ENCODE data around the gene GRID2. TPM values are rescaled to one million over a fixed set of nuclear protein-coding genes. Genes with fewer than 3 reads are reported as not detected.

Gene GRID2
- total RNA-seq, 2 experiments from 2014 or later: not detected

- ChIA-PET CTCF (no interaction called here), POLR2A (no interaction called here)
- no peaks in the 10 kb centered on the region for H3K36me3 Mint-ChIP-seq (ENCODE audit: low read depth)
- no peak for DNase-seq
- peaks cover 1% of the 10 kb centered on the region for H3K9me3 Mint-ChIP-seq (ENCODE audit: low read depth)
- intact Hi-C loops (cut with DNase I, micrococcal nuclease): no loop called here
- H3K4me1 Mint-ChIP-seq: no peaks in the 10 kb centered on the region
- H3K27ac Mint-ChIP-seq: no peak overlapping the region
- no peaks in the 10 kb centered on the region for H3K27me3 Mint-ChIP-seq
- no peak for ATAC-seq
- no peak overlapping the region for H3K4me3 Mint-ChIP-seq
Observed at GRCh38 chr4:93066749-93067148, 763.0 kb downstream of the GRID2 start.

GRCh38 chr4:93072292-93072691 lies 768.5 kb downstream of the GRID2 start:
- ATAC-seq: no peak
- intact Hi-C loops (cut with DNase I, micrococcal nuclease): no loop called here
- POLR2A ChIA-PET: no interaction called here

GRCh38 chr4:93080316-93080715 lies 776.5 kb downstream of the GRID2 start:
- no peaks in the 10 kb centered on the region for H3K4me1 Mint-ChIP-seq
- H3K9me3 Mint-ChIP-seq (ENCODE audit: low read depth): peaks cover 3% of the 10 kb centered on the region
- POLR2A ChIA-PET: no interaction called here

More at GRCh38 chr4:93072292-93072691, 768.5 kb downstream of the GRID2 start:
- H3K27ac Mint-ChIP-seq: no peak overlapping the region
- H3K4me1 Mint-ChIP-seq: no peaks in the 10 kb centered on the region
- H3K4me3 Mint-ChIP-seq: no peak overlapping the region
- CTCF ChIA-PET: no interaction called here
- no peaks in the 10 kb centered on the region for H3K27me3 Mint-ChIP-seq
- no peaks in the 10 kb centered on the region for H3K36me3 Mint-ChIP-seq (ENCODE audit: low read depth)
- no peak for DNase-seq
- H3K9me3 Mint-ChIP-seq (ENCODE audit: low read depth): peaks cover 5% of the 10 kb centered on the region

GRCh38 chr4:93084599-93085305 lies 781.0 kb downstream of the GRID2 start:
- ATAC-seq (no peak), DNase-seq (no peak)
- intact Hi-C loops (cut with DNase I, micrococcal nuclease): no loop called here
- H3K9me3 Mint-ChIP-seq (ENCODE audit: low read depth): no peaks in the 10 kb centered on the region
- ChIA-PET POLR2A (no interaction called here), CTCF (no interaction called here)
- H3K4me1 Mint-ChIP-seq: no peaks in the 10 kb centered on the region
- no peaks in the 10 kb centered on the region for H3K36me3 Mint-ChIP-seq (ENCODE audit: low read depth)
- H3K27me3 Mint-ChIP-seq: no peaks in the 10 kb centered on the region
- H3K4me3 Mint-ChIP-seq: no peak overlapping the region
- H3K27ac Mint-ChIP-seq: no peak overlapping the region

More at GRCh38 chr4:93080316-93080715, 776.5 kb downstream of the GRID2 start:
- Mint-ChIP-seq H3K4me3 (no peak overlapping the region), H3K36me3 (ENCODE audit: low read depth) (no peaks in the 10 kb centered on the region), H3K27ac (no peak overlapping the region), H3K27me3 (no peaks in the 10 kb centered on the region)
- CTCF ChIA-PET: no interaction called here
- intact Hi-C loops (cut with DNase I, micrococcal nuclease): no loop called here
- no peak for DNase-seq
- ATAC-seq: no peak

GRCh38 chr4:93086356-93086755 lies 782.6 kb downstream of the GRID2 start:
- H3K36me3 Mint-ChIP-seq (ENCODE audit: low read depth): no peaks in the 10 kb centered on the region
- no peak overlapping the region for H3K27ac Mint-ChIP-seq
- CTCF ChIA-PET: no interaction called here
- no peaks in the 10 kb centered on the region for H3K27me3 Mint-ChIP-seq
- DNase-seq (no peak), ATAC-seq (no peak)
- H3K4me3 Mint-ChIP-seq: no peak overlapping the region
- POLR2A ChIA-PET: no interaction called here
- no peaks in the 10 kb centered on the region for H3K4me1 Mint-ChIP-seq
- no peaks in the 10 kb centered on the region for H3K9me3 Mint-ChIP-seq (ENCODE audit: low read depth)
- intact Hi-C loops (cut with DNase I, micrococcal nuclease): no loop called here

- CTCF ChIA-PET: no interaction called here
- POLR2A ChIA-PET: no interaction called here
- intact Hi-C loops (cut with DNase I, micrococcal nuclease): no loop called here
- H3K4me1 Mint-ChIP-seq: no peaks in the 10 kb centered on the region
- no peak overlapping the region for H3K4me3 Mint-ChIP-seq
- H3K27ac Mint-ChIP-seq: no peak overlapping the region
- H3K9me3 Mint-ChIP-seq (ENCODE audit: low read depth): no peaks in the 10 kb centered on the region
- no peaks in the 10 kb centered on the region for H3K27me3 Mint-ChIP-seq
- no peaks in the 10 kb centered on the region for H3K36me3 Mint-ChIP-seq (ENCODE audit: low read depth)
- DNase-seq (no peak), ATAC-seq (no peak)
Observed at GRCh38 chr4:93092765-93093164, 789.0 kb downstream of the GRID2 start.

- CTCF ChIA-PET: no interaction called here
- H3K4me1 Mint-ChIP-seq: no peaks in the 10 kb centered on the region
- H3K9me3 Mint-ChIP-seq (ENCODE audit: low read depth): peaks cover 5% of the 10 kb centered on the region
- no peak overlapping the region for H3K4me3 Mint-ChIP-seq
- H3K36me3 Mint-ChIP-seq (ENCODE audit: low read depth): no peaks in the 10 kb centered on the region
- intact Hi-C loops (cut with DNase I, micrococcal nuclease): no loop called here
- ATAC-seq (no peak), DNase-seq (no peak)
- H3K27ac Mint-ChIP-seq: no peak overlapping the region
- POLR2A ChIA-PET: no interaction called here
- no peaks in the 10 kb centered on the region for H3K27me3 Mint-ChIP-seq
Observed at GRCh38 chr4:93103042-93103441, 799.3 kb downstream of the GRID2 start.

- Mint-ChIP-seq H3K9me3 (ENCODE audit: low read depth) (peaks cover 9% of the 10 kb centered on the region), H3K27ac (no peak overlapping the region), H3K4me3 (no peak overlapping the region), H3K27me3 (no peaks in the 10 kb centered on the region), H3K4me1 (no peaks in the 10 kb centered on the region), H3K36me3 (ENCODE audit: low read depth) (no peaks in the 10 kb centered on the region)
- intact Hi-C loops (cut with DNase I, micrococcal nuclease): no loop called here
- ChIA-PET CTCF (no interaction called here), POLR2A (no interaction called here)
- DNase-seq (no peak), ATAC-seq (no peak)
Observed at GRCh38 chr4:93116624-93117023, 812.9 kb downstream of the GRID2 start.

GRCh38 chr4:93127489-93127888 lies 823.7 kb downstream of the GRID2 start:
- H3K27ac Mint-ChIP-seq: no peak overlapping the region
- no peaks in the 10 kb centered on the region for H3K36me3 Mint-ChIP-seq (ENCODE audit: low read depth)
- ATAC-seq: no peak
- CTCF ChIA-PET: no interaction called here
- DNase-seq: no peak
- POLR2A ChIA-PET: no interaction called here
- H3K9me3 Mint-ChIP-seq (ENCODE audit: low read depth): peaks cover 1% of the 10 kb centered on the region
- H3K27me3 Mint-ChIP-seq: no peaks in the 10 kb centered on the region
- intact Hi-C loops (cut with DNase I, micrococcal nuclease): no loop called here
- no peaks in the 10 kb centered on the region for H3K4me1 Mint-ChIP-seq
- no peak overlapping the region for H3K4me3 Mint-ChIP-seq

GRCh38 chr4:93132631-93133030 lies 828.9 kb downstream of the GRID2 start:
- POLR2A ChIA-PET: no interaction called here
- intact Hi-C loops (cut with DNase I, micrococcal nuclease): no loop called here
- ATAC-seq: no peak
- no peak overlapping the region for H3K4me3 Mint-ChIP-seq
- CTCF ChIA-PET: no interaction called here
- H3K4me1 Mint-ChIP-seq: no peaks in the 10 kb centered on the region
- no peak overlapping the region for H3K27ac Mint-ChIP-seq
- H3K27me3 Mint-ChIP-seq: no peaks in the 10 kb centered on the region
- peaks cover 1% of the 10 kb centered on the region for H3K9me3 Mint-ChIP-seq (ENCODE audit: low read depth)
- no peaks in the 10 kb centered on the region for H3K36me3 Mint-ChIP-seq (ENCODE audit: low read depth)
- no peak for DNase-seq

GRCh38 chr4:93139118-93139517 lies 835.4 kb downstream of the GRID2 start:
- Mint-ChIP-seq H3K27me3 (no peaks in the 10 kb centered on the region), H3K4me3 (no peak overlapping the region), H3K36me3 (ENCODE audit: low read depth) (no peaks in the 10 kb centered on the region), H3K27ac (no peak overlapping the region), H3K9me3 (ENCODE audit: low read depth) (no peaks in the 10 kb centered on the region), H3K4me1 (no peaks in the 10 kb centered on the region)
- DNase-seq: no peak
- ChIA-PET POLR2A (no interaction called here), CTCF (no interaction called here)
- ATAC-seq: no peak
- intact Hi-C loops (cut with DNase I, micrococcal nuclease): no loop called here

- H3K4me3 Mint-ChIP-seq: no peak overlapping the region
- H3K9me3 Mint-ChIP-seq (ENCODE audit: low read depth): no peaks in the 10 kb centered on the region
- H3K27ac Mint-ChIP-seq: no peak overlapping the region
- DNase-seq: no peak
- CTCF ChIA-PET: no interaction called here
- no peak for ATAC-seq
- no peaks in the 10 kb centered on the region for H3K4me1 Mint-ChIP-seq
- no peaks in the 10 kb centered on the region for H3K27me3 Mint-ChIP-seq
- no peaks in the 10 kb centered on the region for H3K36me3 Mint-ChIP-seq (ENCODE audit: low read depth)
- intact Hi-C loops (cut with DNase I, micrococcal nuclease): no loop called here
- POLR2A ChIA-PET: no interaction called here
Observed at GRCh38 chr4:93143902-93144301, 840.1 kb downstream of the GRID2 start.

GRCh38 chr4:93144644-93145043 lies 840.9 kb downstream of the GRID2 start:
- H3K4me3 Mint-ChIP-seq: no peak overlapping the region
- DNase-seq: no peak
- H3K36me3 Mint-ChIP-seq (ENCODE audit: low read depth): no peaks in the 10 kb centered on the region
- no peaks in the 10 kb centered on the region for H3K27me3 Mint-ChIP-seq
- POLR2A ChIA-PET: no interaction called here
- no peaks in the 10 kb centered on the region for H3K4me1 Mint-ChIP-seq
- no peak overlapping the region for H3K27ac Mint-ChIP-seq
- no peak for ATAC-seq
- H3K9me3 Mint-ChIP-seq (ENCODE audit: low read depth): no peaks in the 10 kb centered on the region
- CTCF ChIA-PET: no interaction called here
- intact Hi-C loops (cut with DNase I, micrococcal nuclease): no loop called here

Measured in activated CD4-positive, alpha-beta T cell treated with anti-CD3 and anti-CD28 coated beads for 36 hours (primary cell).